HepG2 (cell line): ENCODE results near the gene MLLT1. TPM values are rescaled to one million over a fixed set of nuclear protein-coding genes. Genes with fewer than 3 reads are reported as not detected.

Experiments
- ATAC-seq: fragments of 200-7000 bp; cut with Tn5 transposase; 3 replicates; pipeline ENCODE4 v1.9.1; 2020; ENCODE audit warnings: mild to moderate bottlenecking, moderate library complexity
- BruUV-seq: library from RNA; stranded (reverse); fragments of 400-500 nt; replicated peaks from 2 replicates; lab custom pipeline; 2021; lab: Mats Ljungman, UMichigan
- CTCF ChIA-PET: fragments of 300-600 bp; formaldehyde crosslinking; extraction: SDS; loops from one replicate; lab custom pipeline; 2021; ENCODE audit warnings: low total read pairs, inconsistent platforms, low intra/inter-chr PET ratio; lab: Yijun Ruan, JAX
- POLR2A ChIA-PET: fragments of 350-600 bp; sonication (Branson Sonifier 250); formaldehyde crosslinking; loops from one replicate; lab custom pipeline; 2020; ENCODE audit warnings: antibody characterized with exemption, inconsistent platforms; lab: Yijun Ruan, JAX
- DNase-seq: peaks from one replicate; pipeline ENCODE4 v3.0.0-alpha.2; 2015; ENCODE audit warnings: low spot score
- FAIRE-seq: peaks from 3 replicates; lab custom pipeline; 2011; peaks lifted over from hg19 to GRCh38; lab: Jason Lieb, UNC
- H2AFZ ChIP-seq: one replicate; pipeline ENCODE4 v1.6.1; 2011; ENCODE audit warnings: low read length, inconsistent platforms
- H3K27ac ChIP-seq: fragments of 300-600 bp; 3 replicates; pipeline ENCODE4 v1.8.0; 2011; ENCODE audit warnings: mixed run types, mild to moderate bottlenecking, mixed read lengths, low read length, inconsistent platforms; ENCODE audit not compliant: insufficient read depth; ENCODE audit errors: extremely low read length
- H3K27me3 ChIP-seq, 2 experiments: fragments of 200-600 bp in 1 of 2; 2 replicates in 1 of 2; 3 replicates in 1 of 2; pipeline versions ENCODE4 v1.6.0 to v1.8.0; 2011; ENCODE audit warnings: low read length in 2 of 2, mild to moderate bottlenecking in 2 of 2, moderate library complexity in 2 of 2, inconsistent platforms in 1 of 2; ENCODE audit not compliant: insufficient read depth in 2 of 2, control insufficient read depth in 1 of 2
- H3K36me3 ChIP-seq, 2 experiments: fragments of 200-600 bp in 1 of 2; replicated peaks in 1 of 2; 2 replicates in 1 of 2; 3 replicates in 1 of 2; pipeline versions ENCODE4 v1.5.1 to v1.8.0; 2011; ENCODE audit warnings: low read length in 2 of 2, inconsistent platforms in 1 of 2; ENCODE audit not compliant: insufficient read depth in 2 of 2, control insufficient read depth in 1 of 2
- H3K4me1 ChIP-seq: 2 replicates; pipeline ENCODE4 v1.5.1; 2012; ENCODE audit warnings: low read length, inconsistent platforms; ENCODE audit not compliant: insufficient read depth
- H3K4me2 ChIP-seq: 2 replicates; pipeline ENCODE4 v1.6.0; 2011; ENCODE audit warnings: low read depth, low read length, inconsistent platforms
- H3K4me3 ChIP-seq, 3 experiments: fragments of 200-600 bp in 1 of 3; sonication (generic), shearing (Covaris generic) in 1 of 3; replicated peaks in 1 of 3; 2 replicates each; pipeline ENCODE4 v1.5.1; 2011 to 2016; ENCODE audit warnings: low read length in 3 of 3, inconsistent platforms in 2 of 3, low read depth in 2 of 3, mild to moderate bottlenecking in 2 of 3, control low read depth in 1 of 3, mixed read lengths in 1 of 3; ENCODE audit not compliant: insufficient read depth in 1 of 3
- H3K79me2 ChIP-seq: one replicate; pipeline ENCODE4 v1.6.1; 2011; ENCODE audit warnings: low read length, inconsistent platforms; ENCODE audit not compliant: insufficient read depth
- H3K9ac ChIP-seq: 2 replicates; pipeline ENCODE4 v1.6.0; 2011; ENCODE audit warnings: mild to moderate bottlenecking, low read depth, low read length, inconsistent platforms; ENCODE audit not compliant: insufficient read depth
- H3K9me3 ChIP-seq: 2 replicates; pipeline ENCODE4 v1.5.1; 2012; ENCODE audit warnings: mild to moderate bottlenecking, low read length
- H4K20me1 ChIP-seq: 2 replicates; pipeline ENCODE4 v1.6.0; 2011; ENCODE audit warnings: inconsistent platforms, mild to moderate bottlenecking, low read length, moderate library complexity; ENCODE audit not compliant: insufficient read depth
- BCL3 ChIP-seq: sonication (generic); formaldehyde crosslinking; IDR thresholded peaks from 2 replicates; pipeline ENCODE4 v1.5.1; 2020; ENCODE audit warnings: mild to moderate bottlenecking, missing genetic modification reagents, moderate library complexity
- CREB1 ChIP-seq, 2 experiments: fragments of 450-650 bp in 1 of 2; IDR thresholded peaks; 2 replicates each; pipeline ENCODE4 v1.6.1; 2016 to 2017; ENCODE audit warnings: control low read depth in 1 of 2, mild to moderate bottlenecking in 1 of 2, missing compliant biosample characterization in 1 of 2, missing genetic modification characterization in 1 of 2
- E2F2 ChIP-seq: sonication (generic); formaldehyde crosslinking; IDR thresholded peaks from 2 replicates; pipeline ENCODE4 v1.4.0; 2020; ENCODE audit warnings: missing genetic modification reagents, borderline replicate concordance
- FOSL2 ChIP-seq: sonication (generic); formaldehyde crosslinking; IDR thresholded peaks from 2 replicates; pipeline ENCODE4 v1.4.0; 2020; ENCODE audit warnings: missing genetic modification reagents
- HNF4A ChIP-seq: sonication (generic); formaldehyde crosslinking; IDR thresholded peaks from 2 replicates; pipeline ENCODE4 v1.4.0; 2020; ENCODE audit warnings: missing genetic modification reagents
- MYC ChIP-seq: sonication (generic); formaldehyde crosslinking; IDR thresholded peaks from 2 replicates; pipeline ENCODE4 v1.9.0; 2021; ENCODE audit warnings: missing genetic modification reagents, borderline replicate concordance
- NR2C2 ChIP-seq: sonication (generic); formaldehyde crosslinking; IDR thresholded peaks from 2 replicates; pipeline ENCODE4 v1.4.0; 2020; ENCODE audit warnings: missing genetic modification reagents, mild to moderate bottlenecking, moderate library complexity, borderline replicate concordance
- ZFP36L1 ChIP-seq: sonication (generic); formaldehyde crosslinking; IDR thresholded peaks from 2 replicates; pipeline ENCODE4 v1.8.0; 2022; ENCODE audit warnings: mild to moderate bottlenecking, missing genetic modification reagents, moderate library complexity
- ZNF292 ChIP-seq: sonication (generic); formaldehyde crosslinking; IDR thresholded peaks from 2 replicates; pipeline ENCODE4 v1.8.1; 2022; ENCODE audit warnings: mild to moderate bottlenecking, low read depth, missing genetic modification reagents, borderline replicate concordance
- ZNF382 ChIP-seq: sonication (generic); formaldehyde crosslinking; IDR thresholded peaks from 2 replicates; pipeline ENCODE4 v1.5.0; 2020; ENCODE audit warnings: missing genetic modification reagents, mild to moderate bottlenecking, borderline replicate concordance
- ZNF644 ChIP-seq: IDR thresholded peaks from 2 replicates; pipeline ENCODE4 v1.6.1; 2016; ENCODE audit warnings: low read depth
- ZNF687 ChIP-seq: sonication (generic); formaldehyde crosslinking; IDR thresholded peaks from 2 replicates; pipeline ENCODE4 v1.5.1; 2020; ENCODE audit warnings: mild to moderate bottlenecking, missing genetic modification reagents, moderate library complexity
- WGBS: methylation state at CpG from one replicate; pipeline ENCODE4 v1.1.6; 2017; ENCODE audit warnings: low lambda C conversion rate; 5-methylcytosine and 5-hydroxymethylcytosine counted together
- in situ Hi-C: cut with HindIII; loops from 2 replicates; pipeline ENCODE4 v1.10.0; 2017; ENCODE audit warnings: low pct_unique_long_range_greater_than_20kb; ENCODE audit not compliant: extremely low pct_ligation_motif_present
- intact Hi-C: fragments of 100-400 bp; cut with micrococcal nuclease; formaldehyde crosslinking; loops from one replicate; pipeline ENCODE4 v1.10.0; 2022; ENCODE audit not compliant: unreplicated experiment
- polyA plus RNA-seq, 8 experiments: library from polyadenylated mRNA; depleted of rRNA in 3 of 8; stranded (reverse) in 7 of 8; unstranded in 1 of 8; fragments of >200 nt; fragmentation: Illumina TruSeq in 4 of 8; extraction: Trizol in 4 of 8; gene quantifications; 2 replicates each; pipeline versions ENCODE4 v1.2.1 to v1.2.3, GENCODE V29; 2011 to 2016; ENCODE audit warnings: low read depth in 4 of 8, missing spikeins in 1 of 8, mixed read lengths in 1 of 8; ENCODE audit not compliant: insufficient read depth in 1 of 8
- total RNA-seq, 5 experiments: library from RNA; depleted of rRNA; stranded (reverse); fragments of >200 nt; fragmentation: Illumina TruSeq; extraction: Trizol; gene quantifications; 2 replicates each; pipeline ENCODE4 v1.2.3, GENCODE V29; 2016; ENCODE audit warnings: low read depth in 1 of 5
- TF ChIP-seq, protein P1 (sequence below): sonication (generic); formaldehyde crosslinking; IDR thresholded peaks from 2 replicates; pipeline ENCODE4 v1.5.0; 2020; ENCODE audit warnings: missing genetic modification reagents

MLLT1 gene
- total and polyA plus RNA-seq, 2 of the 13 experiments (the other 11 are each of a cell fraction or from before 2014, with no cell fraction given): 11.7 to 12.2 TPM

DNA sequence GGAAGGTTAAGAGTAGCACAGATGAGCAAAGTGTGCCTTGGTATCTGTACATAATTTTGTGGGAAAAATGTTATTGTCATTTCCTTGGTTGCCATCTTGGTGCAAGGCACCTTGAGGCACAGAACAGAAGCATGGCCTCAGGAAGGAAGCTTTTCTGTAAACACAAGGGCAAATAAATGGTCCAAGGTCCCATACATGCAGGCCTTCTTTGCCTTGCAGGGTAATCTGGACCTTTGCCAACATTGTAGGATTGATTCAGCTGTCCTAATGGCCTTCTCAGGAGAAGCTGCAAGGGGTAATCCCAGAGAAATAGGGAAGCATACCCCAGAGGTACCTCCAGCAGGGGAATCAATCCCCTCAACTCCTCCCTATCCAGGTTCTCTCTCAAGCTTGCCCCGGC lies 9.0 kb upstream of the MLLT1 start (continued):
- TF ChIP-seq CREB1 (IDR thresholded peaks at IDR 0.05): no peak
- no peak for TF ChIP-seq CREB1 (CRISPR knock-in tag; IDR thresholded peaks at IDR 0.05)
- TF ChIP-seq BCL3 (CRISPR knock-in tag): no peak
- no peak for TF ChIP-seq ZNF382 (CRISPR knock-in tag)
- TF ChIP-seq E2F2: no peak
- TF ChIP-seq HNF4A (CRISPR knock-in tag): peak; percentile 54; the same call in 1 of the 2 replicates
- TF ChIP-seq NR2C2 (CRISPR knock-in tag): no peak
- TF ChIP-seq MYC (CRISPR knock-in tag): no peak
- no peak for TF ChIP-seq ZFP36L1 (CRISPR knock-in tag)
- TF ChIP-seq ZNF644 (CRISPR knock-in tag): peak; percentile 46; the same call in 1 of the 2 replicates

GRCh38 chr19:6287269-6287885 lies 7.6 kb upstream of the MLLT1 start:
- Histone ChIP-seq H3K27ac (no peak overlapping the region), H2AFZ (no peak overlapping the region), H3K36me3 (no peaks in the 10 kb centered on the region), H3K4me2 (peak overlapping the region; percentile 21; the same call in 1 of the 2 replicates), H3K9me3 (peaks cover 32% of the 10 kb centered on the region), H3K27me3 (no peaks in the 10 kb centered on the region), H3K79me2 (no peaks in the 10 kb centered on the region), H4K20me1 (no peaks in the 10 kb centered on the region), H3K4me1 (peaks cover 23% of the 10 kb centered on the region), H3K9ac (no peak overlapping the region), H3K4me3 (no peak overlapping the region)
- intact Hi-C loops (no loop called here), in situ Hi-C loops (no loop called here)
- ATAC-seq: peak; percentile 42
- POLR2A ChIA-PET: interaction anchor here (1.0 kb wide), 1 partner anchor 10 kb away, joined by 4 read pairs; no protein-coding TSS in a partner anchor
- BruUV-seq: no TSS peak
- TF ChIP-seq ZNF687 (CRISPR knock-in tag): peak; percentile 30; the same call in 1 of the 2 replicates
- TF ChIP-seq FOSL2 (CRISPR knock-in tag): no peak
- TF ChIP-seq ZNF292 (CRISPR knock-in tag): peak; percentile 51; the same call in 1 of the 2 replicates
- TF ChIP-seq, protein P1, sequence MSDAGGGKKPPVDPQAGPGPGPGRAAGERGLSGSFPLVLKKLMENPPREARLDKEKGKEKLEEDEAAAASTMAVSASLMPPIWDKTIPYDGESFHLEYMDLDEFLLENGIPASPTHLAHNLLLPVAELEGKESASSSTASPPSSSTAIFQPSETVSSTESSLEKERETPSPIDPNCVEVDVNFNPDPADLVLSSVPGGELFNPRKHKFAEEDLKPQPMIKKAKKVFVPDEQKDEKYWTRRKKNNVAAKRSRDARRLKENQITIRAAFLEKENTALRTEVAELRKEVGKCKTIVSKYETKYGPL (CRISPR knock-in tag): no peak
- CTCF ChIA-PET: no interaction called here
- DNase-seq: no peak
- WGBS: 2% methylated on average over 4 of the region's 6 CpGs
- no peak for FAIRE-seq
